Activated B cell treated with CpG ODN at 0.5 μM for 24 hours (primary cell): ENCODE results near the gene TBC1D17. TPM values are rescaled to one million over a fixed set of nuclear protein-coding genes. Genes with fewer than 3 reads are reported as not detected.
"Not testable (repeated sequence)": the region's sequence is repeated elsewhere in the genome, so short reads cannot be mapped to it uniquely, and the experiment has no call there.

Source experiments
- ATAC-seq: fragments of 200-7000 bp; cut with Tn5 transposase; one replicate; pipeline ENCODE4 v1.10.0; 2021; ENCODE audit warnings: low read depth, mild to moderate bottlenecking, moderate library complexity
- CTCF ChIA-PET: fragments of 350-600 bp; sonication (Branson Sonifier 250); formaldehyde crosslinking; loops from one replicate; lab custom pipeline; 2021; ENCODE audit warnings: antibody characterized with exemption; lab: Charles Lee
- POLR2A ChIA-PET: fragments of 350-600 bp; sonication (Branson Sonifier 250); formaldehyde crosslinking; loops from one replicate; lab custom pipeline; 2021; ENCODE audit warnings: antibody characterized with exemption; lab: Charles Lee
- DNase-seq: peaks from one replicate; pipeline ENCODE4 v3.0.0; 2022
- H3K27ac Mint-ChIP-seq: one replicate; pipeline ENCODE4 v1.8.0; 2020; ENCODE audit warnings: mixed read lengths
- H3K27me3 Mint-ChIP-seq: one replicate; pipeline ENCODE4 v1.8.0; 2021; ENCODE audit warnings: mixed read lengths
- H3K36me3 Mint-ChIP-seq: one replicate; pipeline ENCODE4 v1.8.0; 2021; ENCODE audit warnings: low read depth, mixed read lengths
- H3K4me1 Mint-ChIP-seq: one replicate; pipeline ENCODE4 v1.8.0; 2021; ENCODE audit warnings: mixed read lengths
- H3K4me3 Mint-ChIP-seq: one replicate; pipeline ENCODE4 v1.8.0; 2020; ENCODE audit warnings: mild to moderate bottlenecking, mixed read lengths
- H3K9me3 Mint-ChIP-seq: one replicate; pipeline ENCODE4 v1.8.0; 2020; ENCODE audit warnings: mixed read lengths
- CTCF ChIP-seq: fragments of 200-600 bp; IDR thresholded peaks from one replicate; pipeline ENCODE4 v1.8.0; 2022; ENCODE audit warnings: antibody characterized with exemption, mild to moderate bottlenecking
- intact Hi-C: fragments of 100-400 bp; cut with micrococcal nuclease; formaldehyde crosslinking; loops from one replicate; pipeline ENCODE4 v1.15.1; 2024
- total RNA-seq: library from RNA; stranded (reverse); gene quantifications from 2 replicates; pipeline ENCODE4 v1.2.3, GENCODE V29; 2022

TBC1D17 gene
- total RNA-seq, 1 donor from 2014 or later: 57.0 TPM

GRCh38 chr19:49920624-49921363, 43.3 kb downstream of the TBC1D17 start:
- DNase-seq (no peak), ATAC-seq (no peak)
- POLR2A ChIA-PET: interaction anchor here (1.3 to 6.7 kb wide), 6 partner anchors 8 to 44 kb away, joined by 4 to 166 read pairs (median 6); partner anchors contain the start of genes AKT1S1, ATF5, NUP62 and TBC1D17
- CTCF ChIA-PET: no interaction called here
- intact Hi-C loops: no loop called here
- Mint-ChIP-seq H3K36me3 (peaks cover 71% of the 10 kb centered on the region), H3K4me3 (no peak overlapping the region), H3K27ac (peak overlapping the region; percentile 81), H3K9me3 (no peaks in the 10 kb centered on the region), H3K27me3 (no peaks in the 10 kb centered on the region), H3K4me1 (peaks cover 78% of the 10 kb centered on the region)
- no peak for TF ChIP-seq CTCF

- H3K36me3 Mint-ChIP-seq: peaks cover 72% of the 10 kb centered on the region
- peaks cover 77% of the 10 kb centered on the region for H3K4me1 Mint-ChIP-seq
- TF ChIP-seq CTCF: no peak
- POLR2A ChIA-PET: interaction anchor here (0.5 to 6.7 kb wide), 8 partner anchors 7 to 45 kb away, joined by 3 to 166 read pairs (median 5); partner anchors contain the start of genes AKT1S1, ATF5, IL4I1 and NUP62
- ATAC-seq (no peak), DNase-seq (no peak)
- no peak overlapping the region for H3K4me3 Mint-ChIP-seq
- intact Hi-C loops: no loop called here
- H3K27ac Mint-ChIP-seq: peak overlapping the region; percentile 88
- CTCF ChIA-PET: no interaction called here
- H3K9me3 Mint-ChIP-seq: no peaks in the 10 kb centered on the region
- no peaks in the 10 kb centered on the region for H3K27me3 Mint-ChIP-seq
Measured at GRCh38 chr19:49921871-49922795, 44.6 kb downstream of the TBC1D17 start.

- TF ChIP-seq CTCF: no peak
- POLR2A ChIA-PET: interaction anchor here (0.5 to 1.7 kb wide), 5 partner anchors 9 to 27 kb away, joined by 3 to 12 read pairs (median 6); partner anchors contain the start of gene IL4I1
- ATAC-seq (peak; percentile 38), DNase-seq (no peak)
- Mint-ChIP-seq H3K27me3 (no peaks in the 10 kb centered on the region), H3K4me3 (peak overlapping the region; percentile 59), H3K4me1 (peaks cover 76% of the 10 kb centered on the region), H3K9me3 (no peaks in the 10 kb centered on the region), H3K27ac (peak overlapping the region; percentile 88), H3K36me3 (peaks cover 76% of the 10 kb centered on the region)
- CTCF ChIA-PET: interaction anchor here (0.6 kb wide), 1 partner anchor 126 kb away, joined by 3 read pairs; no protein-coding TSS in a partner anchor
- intact Hi-C loops: no loop called here
Measured at GRCh38 chr19:49923055-49924003, 45.8 kb downstream of the TBC1D17 start.

GRCh38 chr19:49924004-49924880, 46.7 kb downstream of the TBC1D17 start:
- no peaks in the 10 kb centered on the region for H3K27me3 Mint-ChIP-seq
- no peaks in the 10 kb centered on the region for H3K9me3 Mint-ChIP-seq
- peaks cover 76% of the 10 kb centered on the region for H3K4me1 Mint-ChIP-seq
- H3K27ac Mint-ChIP-seq: peak overlapping the region; percentile 88
- peaks cover 78% of the 10 kb centered on the region for H3K36me3 Mint-ChIP-seq
- CTCF ChIA-PET: no interaction called here
- TF ChIP-seq CTCF: no peak
- DNase-seq (peak; percentile 43), ATAC-seq (peak; percentile 33)
- intact Hi-C loops: no loop called here
- POLR2A ChIA-PET: interaction anchor here (0.6 to 1.7 kb wide), 9 partner anchors 10 to 106 kb away, joined by 3 to 14 read pairs (median 5); partner anchors contain the start of genes AKT1S1, IL4I1, MED25 and TBC1D17
- peak overlapping the region; percentile 59 for H3K4me3 Mint-ChIP-seq

GRCh38 chr19:49924881-49925210, 47.3 kb downstream of the TBC1D17 start:
- Mint-ChIP-seq H3K4me1 (peaks cover 75% of the 10 kb centered on the region), H3K4me3 (peak overlapping the region; percentile 59)

More at GRCh38 chr19:49924881-49925210, 47.3 kb downstream of the TBC1D17 start:
- peak overlapping the region; percentile 88 for H3K27ac Mint-ChIP-seq
- H3K27me3 Mint-ChIP-seq, DNase-seq, CTCF ChIA-PET, H3K9me3 Mint-ChIP-seq, ATAC-seq, intact Hi-C loops: not testable (repeated sequence)
- POLR2A ChIA-PET: interaction anchor here (0.6 to 1.7 kb wide), 9 partner anchors 10 to 107 kb away, joined by 3 to 14 read pairs (median 5); partner anchors contain the start of genes AKT1S1, IL4I1, MED25 and TBC1D17
- peaks cover 80% of the 10 kb centered on the region for H3K36me3 Mint-ChIP-seq
